Stimulated activated CD8-positive, alpha-beta memory T cell treated with anti-CD3 and anti-CD28 coated beads, Interleukin-15, amount 100 ng/mL, for 1 hour (primary cell): ENCODE measurements around the gene KIRREL2.
"Not testable (repeated sequence)": the region's sequence is repeated elsewhere in the genome, so short reads cannot be mapped to it uniquely, and the experiment has no call there.

Experiments
- DNase-seq: peaks from one replicate; pipeline ENCODE4 v3.0.0-alpha.2; 2020; ENCODE audit warnings: low read depth

Gene KIRREL2

DNA sequence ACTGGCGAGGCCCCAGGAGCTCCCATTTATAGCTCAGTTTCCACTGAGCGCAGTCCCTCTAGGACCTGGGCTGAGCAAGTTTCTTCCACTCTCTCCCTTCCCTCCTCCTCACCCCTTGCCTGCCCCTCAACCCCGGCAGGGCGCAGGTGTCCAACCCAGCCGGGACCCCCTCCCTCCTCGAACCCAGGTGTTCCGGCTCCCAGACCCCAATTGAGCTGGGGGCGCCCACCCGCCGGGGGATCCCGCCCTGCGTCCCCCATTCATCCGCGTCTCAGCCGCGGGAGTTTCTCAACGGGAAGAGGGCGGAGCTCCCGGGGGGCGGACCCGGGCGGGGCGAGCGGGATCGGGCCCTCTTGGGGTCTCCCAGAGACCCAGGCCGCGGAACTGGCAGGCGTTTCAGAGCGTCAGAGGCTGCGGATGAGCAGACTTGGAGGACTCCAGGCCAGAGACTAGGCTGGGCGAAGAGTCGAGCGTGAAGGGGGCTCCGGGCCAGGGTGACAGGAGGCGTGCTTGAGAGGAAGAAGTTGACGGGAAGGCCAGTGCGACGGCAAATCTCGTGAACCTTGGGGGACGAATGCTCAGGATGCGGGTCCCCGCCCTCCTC is at the start of gene KIRREL2:
Gene KIRREL2 (plus strand): TSS at position 366 of the 604 bp plus-strand sequence. CDS start 209 bp downstream, at position 575.
- DNase-seq = no peak

DNA sequence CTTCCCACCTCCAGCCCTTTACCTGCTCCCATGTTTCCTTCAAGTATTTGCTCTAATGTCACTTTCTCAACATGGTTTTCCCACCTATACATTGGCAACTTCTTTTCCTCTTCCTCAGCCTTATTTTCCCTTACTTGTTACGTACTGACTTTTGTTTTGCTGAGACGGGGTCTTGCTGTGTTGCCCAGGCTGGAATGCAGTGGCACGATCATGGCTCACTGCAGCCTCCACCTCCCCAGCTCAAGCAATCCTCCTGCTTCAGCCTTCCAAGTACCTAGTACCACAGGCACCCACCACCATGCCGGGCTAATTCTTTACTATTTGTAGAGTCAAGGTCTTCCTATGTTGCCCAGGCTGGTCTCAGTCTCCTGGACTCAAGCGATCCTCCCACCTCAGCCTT is 49.1 kb upstream of the KIRREL2 start:
- no peak for DNase-seq

DNA sequence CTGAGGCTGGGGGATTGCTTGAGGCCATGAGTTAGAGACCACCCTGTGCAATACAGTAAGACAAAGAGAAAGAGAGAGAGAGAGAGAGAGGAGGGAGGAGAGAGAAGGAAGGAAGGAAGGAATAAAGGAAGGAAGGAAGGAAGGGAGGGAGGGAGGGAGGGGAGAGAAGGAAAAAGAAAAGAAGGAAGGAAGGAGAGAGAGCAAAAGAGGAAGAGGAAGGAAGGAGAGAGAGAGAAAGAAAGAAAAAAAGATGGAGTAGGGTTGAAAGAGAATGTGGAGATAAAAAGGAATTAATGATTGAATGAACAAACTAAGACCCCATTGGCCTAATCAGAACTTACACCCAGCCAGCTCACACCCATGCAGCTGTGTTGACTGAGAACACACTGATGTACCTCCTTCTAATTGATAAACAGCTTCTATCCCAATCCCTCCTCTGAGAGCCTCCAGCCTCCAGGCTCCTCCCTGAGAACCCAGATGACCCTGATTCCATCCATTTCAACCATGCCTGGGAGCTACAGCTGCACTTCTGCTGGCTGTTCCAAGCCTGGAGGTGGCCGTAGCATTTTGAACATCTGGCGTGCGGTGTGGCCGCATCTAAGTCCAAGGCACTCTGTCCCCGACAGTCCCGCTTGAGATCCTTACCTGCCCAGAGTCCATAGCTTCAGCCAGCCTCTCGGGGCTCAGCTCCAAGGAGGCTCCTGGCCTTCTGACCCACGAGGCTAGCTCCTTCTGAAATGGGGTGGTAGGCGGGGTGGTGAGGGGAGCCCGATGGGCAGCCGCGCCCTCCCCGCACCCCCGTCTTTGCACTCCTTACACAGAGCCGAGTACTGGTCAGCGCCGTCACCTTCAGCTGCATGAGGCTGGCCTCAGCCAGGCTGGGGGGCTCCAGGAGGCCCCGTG is 45.1 kb upstream of the KIRREL2 start:
- DNase-seq = no peak

DNA sequence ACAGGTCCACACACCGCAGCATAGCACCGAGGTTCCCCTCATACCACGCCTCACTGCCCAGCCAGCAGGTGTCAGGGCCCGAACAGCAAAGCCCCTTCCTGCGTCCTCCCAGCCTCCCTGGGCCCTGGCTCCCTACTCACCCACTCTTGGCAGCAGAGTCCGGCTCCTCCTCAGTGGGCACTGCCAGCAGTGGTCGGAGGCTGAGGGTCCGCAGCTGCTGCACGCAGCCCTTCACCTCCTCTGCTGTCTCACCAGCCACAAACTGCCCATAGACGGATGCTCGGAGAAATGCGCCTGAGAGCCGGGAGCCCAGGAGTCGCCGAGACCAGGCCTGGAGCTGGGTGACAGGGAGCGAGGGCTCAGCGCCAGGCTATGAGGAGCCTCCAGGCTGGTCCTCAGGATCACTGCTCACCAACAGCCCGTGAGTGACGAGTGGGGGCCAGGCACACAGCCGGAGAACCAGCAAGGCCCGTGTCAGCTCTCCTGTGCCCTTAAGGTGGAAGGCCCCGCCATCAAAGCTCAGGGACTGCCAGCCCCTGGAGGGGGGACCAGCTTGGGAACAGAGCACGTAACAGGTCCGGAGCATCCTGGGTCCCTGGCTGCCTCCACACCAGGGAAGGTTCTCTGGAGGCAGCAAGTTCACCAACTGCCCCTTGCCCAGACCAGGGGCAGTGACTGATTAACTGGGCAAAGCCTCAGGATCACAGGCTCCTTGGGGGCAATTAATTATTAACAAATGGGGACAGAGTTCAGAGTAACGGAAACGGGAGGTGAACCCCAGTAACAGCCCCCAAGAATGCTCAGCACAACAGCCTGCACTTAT is 44.3 kb upstream of the KIRREL2 start, which contains the start of gene PRODH2:
Gene PRODH2 (minus strand): TSS at position 626 of the 823 bp plus-strand sequence. CDS start 40 bp downstream, at position 586.
- DNase-seq = no peak

DNA sequence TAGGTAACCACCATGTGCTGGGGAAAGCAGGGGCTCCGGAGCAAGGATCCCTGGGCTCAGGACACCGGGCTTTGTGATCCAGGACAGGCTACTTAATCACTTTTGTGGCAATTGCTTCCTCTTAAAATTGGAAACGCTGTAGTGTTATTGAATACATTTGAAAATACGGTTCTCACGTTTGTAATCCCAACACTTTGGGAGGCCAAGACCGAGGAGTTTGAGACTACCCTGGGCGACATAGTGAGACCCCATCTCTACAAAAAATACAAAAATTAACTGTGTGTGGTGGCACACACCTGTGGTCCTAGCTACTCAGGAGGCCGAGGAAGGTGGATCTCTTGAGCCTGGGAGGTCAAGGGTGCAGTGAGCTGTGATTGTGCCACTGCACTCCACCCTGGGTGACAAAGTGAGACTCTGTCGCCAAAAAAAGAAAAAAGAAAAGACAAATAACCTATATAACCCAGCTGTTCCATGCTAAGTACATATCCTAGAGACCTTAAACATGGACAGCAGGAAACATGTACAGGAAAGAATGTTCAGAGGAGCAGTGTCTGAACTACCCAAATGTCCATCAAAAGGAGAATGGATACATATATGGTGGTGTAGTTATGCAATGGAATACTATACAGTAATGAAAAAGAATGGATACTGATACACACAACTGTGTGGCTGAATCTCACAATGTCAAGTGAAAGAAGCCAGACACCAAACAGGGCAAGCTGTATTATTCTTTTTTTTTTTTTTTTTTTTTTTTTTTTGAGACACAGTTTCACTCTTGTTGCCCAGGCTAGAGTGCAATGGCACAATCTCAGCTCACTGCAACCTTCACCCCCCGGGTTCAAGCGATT is 43.4 kb upstream of the KIRREL2 start:
- DNase-seq = no peak

DNA sequence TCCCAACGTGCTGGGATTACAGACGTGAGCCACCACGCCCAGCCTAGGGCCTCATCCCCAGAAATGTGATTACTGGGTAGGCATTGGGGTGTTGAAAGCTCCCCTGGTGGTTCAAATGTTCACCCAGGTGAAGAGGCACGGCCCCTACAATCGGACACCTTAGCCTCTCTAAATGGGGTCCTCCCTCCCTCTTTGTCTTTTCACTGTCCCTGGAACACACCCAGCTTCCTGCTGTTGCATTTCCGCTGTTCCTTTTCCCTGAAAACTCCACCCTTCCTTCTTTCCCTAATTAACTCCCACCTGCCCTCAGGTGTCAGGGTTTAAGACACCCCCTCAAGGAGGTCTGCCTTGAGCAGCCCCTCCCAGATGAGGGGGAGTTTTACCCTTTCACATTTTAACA is 40.4 kb upstream of the KIRREL2 start:
- DNase-seq = no peak

DNA sequence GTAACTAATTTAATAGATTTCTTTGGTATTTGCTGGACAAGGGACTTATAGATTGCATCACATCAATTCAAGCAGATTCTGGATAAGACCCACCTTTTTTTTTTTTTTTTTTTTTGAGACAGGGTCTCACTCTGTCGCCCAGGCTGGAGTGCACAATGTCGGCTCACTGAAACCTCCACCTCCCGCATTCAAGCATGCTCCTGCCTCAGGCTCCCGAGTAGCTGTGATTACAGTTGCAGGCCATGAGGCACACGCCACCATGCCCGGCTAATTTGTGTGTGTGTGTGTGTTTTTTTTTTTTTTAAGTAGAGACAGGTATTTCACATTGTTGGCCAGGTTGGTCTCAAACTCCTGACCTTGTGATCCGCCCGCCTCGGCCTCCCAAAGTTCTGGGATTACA is 39.9 kb upstream of the KIRREL2 start:
- no peak for DNase-seq

DNA sequence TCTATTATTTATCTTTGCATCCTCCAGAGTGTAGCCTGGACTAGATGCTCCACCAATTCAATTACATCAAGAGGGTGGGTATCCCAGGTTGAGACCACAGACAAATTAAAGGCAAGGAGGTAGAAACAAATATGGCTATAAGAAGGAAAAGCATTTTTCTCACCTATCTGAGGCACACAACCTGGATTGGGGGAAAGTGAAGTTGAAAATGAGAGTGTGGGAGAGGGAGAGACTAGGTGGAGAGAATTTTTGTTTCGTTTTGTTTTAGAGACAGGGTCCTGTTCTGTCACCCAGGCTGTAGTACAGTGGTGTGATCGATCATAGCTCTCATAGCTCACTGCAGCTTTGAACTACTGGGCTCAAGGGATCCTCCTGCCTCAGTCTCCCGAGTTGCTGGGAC is 38.3 kb upstream of the KIRREL2 start:
- no peak for DNase-seq

DNA sequence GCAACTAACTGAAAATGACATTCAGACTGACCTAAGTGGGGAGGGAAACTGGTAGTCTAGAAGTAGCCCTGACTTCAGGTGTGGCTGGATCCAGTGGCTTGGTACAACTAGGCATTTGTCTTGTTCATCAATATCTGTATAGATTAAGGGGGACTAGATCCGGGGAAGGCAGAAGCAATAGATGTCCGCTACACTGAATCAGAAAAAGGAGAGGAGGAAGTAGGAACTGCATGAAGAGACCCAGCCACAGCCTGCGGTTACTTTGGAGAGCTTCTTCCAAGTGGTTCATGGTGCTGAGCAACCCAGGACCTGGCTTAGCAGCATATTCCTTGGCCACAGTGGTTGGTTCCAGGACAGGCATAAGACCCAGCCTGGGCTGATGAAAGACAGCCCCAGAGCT is 34.1 kb upstream of the KIRREL2 start:
- no peak for DNase-seq

DNA sequence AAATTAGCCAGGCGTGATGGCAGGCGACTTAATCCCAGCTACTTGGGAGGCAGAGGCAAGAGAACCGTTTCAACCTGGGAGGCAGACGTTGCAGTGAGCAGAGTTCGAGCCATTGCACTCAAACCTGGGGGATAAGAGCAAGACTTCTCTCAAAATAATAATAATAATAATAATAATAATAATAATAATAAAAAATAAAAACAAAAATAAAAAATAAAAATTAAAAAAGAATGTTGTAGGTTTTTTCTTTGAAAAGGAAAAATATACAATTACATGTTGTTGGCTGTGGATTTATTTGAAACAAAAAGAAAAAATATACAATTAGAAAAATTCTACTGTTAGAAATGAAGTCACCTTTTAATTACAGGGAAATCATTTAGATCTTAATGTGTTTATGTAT is 32.6 kb upstream of the KIRREL2 start:
- DNase-seq = no peak

DNA sequence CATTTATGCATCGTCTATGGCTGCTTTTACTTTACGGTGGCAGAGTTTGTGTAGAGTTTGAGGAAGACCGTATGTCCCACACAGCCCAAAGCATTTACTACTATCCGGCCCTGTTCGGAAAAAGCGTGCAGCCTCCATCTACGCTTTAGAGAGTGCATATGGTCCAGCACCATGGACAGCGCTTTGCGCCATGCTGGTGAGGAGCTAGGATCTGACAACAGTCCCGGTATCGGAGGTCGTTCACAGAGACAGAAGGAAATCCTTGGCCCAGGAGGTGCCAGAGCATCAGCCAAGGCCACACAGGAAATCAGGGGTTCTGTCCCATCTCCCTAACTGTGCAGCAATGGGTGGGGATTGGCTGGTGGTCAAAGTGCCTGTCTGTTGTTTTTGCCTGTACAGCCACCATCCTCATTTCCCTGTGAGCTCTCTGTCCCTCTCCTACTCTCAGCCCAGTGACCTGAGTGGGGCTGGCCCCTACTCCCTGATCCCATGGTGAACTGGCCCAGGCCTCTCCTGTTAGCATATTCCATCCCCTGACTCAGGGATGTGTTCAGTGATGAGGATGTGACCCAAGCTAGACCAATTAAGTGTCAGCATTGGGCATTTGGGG is 27.9 kb upstream of the KIRREL2 start:
- DNase-seq = peak; percentile 14

DNA sequence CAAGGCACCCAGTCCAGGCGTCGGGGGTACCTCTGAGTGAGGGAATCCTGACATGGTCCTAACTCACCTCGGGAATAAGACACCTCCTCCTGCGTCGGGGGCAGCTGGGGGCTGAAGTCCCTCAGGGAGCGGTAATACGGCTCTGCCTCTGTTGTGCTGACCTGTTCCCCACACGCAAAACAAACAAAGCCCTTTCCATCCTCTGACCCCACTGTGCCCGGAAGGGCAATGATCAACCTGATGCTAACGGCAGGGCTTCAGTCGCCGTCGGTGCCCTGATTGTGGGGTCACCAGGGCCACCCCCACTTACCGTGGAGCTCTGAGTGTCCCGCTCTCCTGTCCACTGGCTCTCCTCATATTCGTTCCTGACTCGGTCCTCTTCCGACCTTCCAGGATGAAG is 25.7 kb upstream of the KIRREL2 start:
- no peak for DNase-seq

DNA sequence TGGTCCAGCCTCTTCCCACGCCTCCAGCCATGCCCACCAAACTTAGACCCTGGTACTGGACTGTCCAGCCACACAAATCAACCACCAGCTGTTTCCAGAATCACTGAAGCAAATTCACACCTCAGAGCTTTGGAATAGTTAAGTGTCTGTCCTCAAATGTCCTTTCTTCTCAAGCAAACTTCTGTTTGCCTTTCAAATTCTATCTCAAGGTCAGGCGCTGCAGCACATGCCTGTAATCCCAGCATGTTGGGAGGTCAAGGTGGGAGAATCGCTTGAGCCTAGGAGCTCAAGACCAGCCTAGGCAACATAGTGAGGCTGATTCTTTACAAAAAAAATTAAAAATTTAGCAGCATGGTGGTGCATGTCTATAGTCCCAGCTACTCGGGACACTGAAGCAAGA is 24.7 kb upstream of the KIRREL2 start:
- no peak for DNase-seq

DNA sequence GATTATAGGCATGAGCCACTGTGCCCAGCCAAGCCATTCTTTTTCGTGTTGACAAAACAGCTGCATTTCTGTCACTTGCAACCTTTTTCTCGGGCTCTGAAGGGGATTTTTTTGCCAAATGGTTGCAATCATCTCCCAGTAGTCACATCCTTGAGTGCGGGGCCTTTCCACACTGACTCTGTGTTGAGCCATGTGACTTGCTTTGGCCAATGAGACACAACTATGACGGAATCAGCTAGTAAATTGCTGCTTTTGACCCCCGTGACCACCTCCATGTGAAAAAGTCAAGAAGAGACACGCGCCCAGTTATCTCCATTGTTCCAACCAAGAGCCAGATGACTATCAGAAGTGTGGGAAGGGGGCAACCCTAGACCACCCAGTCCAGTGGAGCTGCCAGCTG is 22.7 kb upstream of the KIRREL2 start:
- DNase-seq = no peak

DNA sequence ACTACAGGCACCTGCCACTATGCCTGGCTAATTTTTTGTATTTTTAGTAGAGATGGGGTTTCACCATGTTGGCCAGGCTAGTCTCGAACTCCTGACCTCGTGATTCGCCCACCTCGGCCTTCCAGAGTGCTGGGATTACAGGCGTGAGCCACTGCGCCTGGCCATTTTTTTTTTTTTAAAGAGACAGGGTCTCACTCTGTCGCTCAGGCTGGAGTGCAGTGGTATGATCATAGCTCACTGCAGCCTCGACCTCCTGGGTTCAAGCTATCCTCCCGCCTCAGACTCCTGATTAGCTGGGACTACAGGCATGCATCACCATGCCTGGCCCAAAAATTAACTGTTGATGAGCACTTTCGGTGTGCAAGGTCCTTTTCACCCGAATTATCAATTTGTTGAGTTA is 20.6 kb upstream of the KIRREL2 start:
- DNase-seq = not testable (repeated sequence)

DNA sequence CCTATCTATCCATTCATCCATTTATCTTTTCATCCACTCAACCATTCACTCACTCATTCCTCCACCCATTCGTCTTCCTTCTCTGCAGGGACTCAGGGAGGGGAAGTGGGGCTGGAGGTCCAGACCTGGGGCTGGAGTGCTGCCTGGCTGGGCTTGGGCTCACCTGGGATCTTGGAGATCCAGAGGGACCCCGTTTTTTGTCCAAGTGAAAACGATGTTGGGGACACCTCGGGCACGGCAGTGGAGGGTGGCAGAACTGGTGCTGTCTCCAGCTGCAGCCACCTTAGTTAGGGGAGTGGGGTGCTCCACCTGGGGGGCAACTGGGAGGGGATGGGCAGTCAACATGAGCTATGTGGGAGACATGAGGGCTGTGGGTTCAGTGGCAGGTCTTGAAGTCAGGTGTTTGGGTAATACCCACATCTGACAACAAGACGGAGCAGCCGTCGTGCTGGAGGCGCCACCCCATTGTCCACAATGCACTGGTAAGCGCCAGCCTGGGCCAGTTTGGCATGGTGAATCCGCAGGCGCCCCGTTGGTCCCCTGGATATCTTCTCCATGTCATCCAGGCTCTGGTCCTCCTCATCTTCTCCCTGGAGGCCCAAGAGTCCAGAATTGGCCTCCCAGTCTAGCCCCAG is 14.6 kb upstream of the KIRREL2 start:
- no peak for DNase-seq

DNA sequence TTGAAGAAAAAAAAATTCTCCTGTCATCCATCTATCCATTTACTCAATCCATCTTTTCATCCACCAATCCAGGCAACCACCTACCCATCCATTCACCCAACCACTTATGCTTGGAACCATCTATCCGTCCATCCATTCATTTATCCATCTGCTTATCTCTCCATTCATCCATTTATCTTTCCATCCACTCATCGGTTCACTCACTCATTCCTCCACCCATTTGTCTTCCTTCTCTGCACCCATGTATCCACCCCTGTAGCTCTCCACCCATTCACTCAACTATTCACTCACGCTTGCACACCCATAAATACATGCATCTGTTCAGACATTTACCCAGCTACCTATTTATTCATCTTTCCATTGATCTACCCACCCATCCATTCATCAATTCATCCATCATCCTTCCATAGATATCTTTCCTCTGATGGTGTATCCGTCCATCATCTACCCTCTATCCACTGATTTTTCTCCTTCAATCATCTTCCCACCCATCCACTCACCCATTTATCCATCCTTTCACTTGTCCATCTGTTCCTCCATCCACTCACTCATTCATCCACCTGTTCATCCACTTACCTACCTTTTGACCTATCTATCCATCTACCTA is 13.9 kb upstream of the KIRREL2 start:
- no peak for DNase-seq

DNA sequence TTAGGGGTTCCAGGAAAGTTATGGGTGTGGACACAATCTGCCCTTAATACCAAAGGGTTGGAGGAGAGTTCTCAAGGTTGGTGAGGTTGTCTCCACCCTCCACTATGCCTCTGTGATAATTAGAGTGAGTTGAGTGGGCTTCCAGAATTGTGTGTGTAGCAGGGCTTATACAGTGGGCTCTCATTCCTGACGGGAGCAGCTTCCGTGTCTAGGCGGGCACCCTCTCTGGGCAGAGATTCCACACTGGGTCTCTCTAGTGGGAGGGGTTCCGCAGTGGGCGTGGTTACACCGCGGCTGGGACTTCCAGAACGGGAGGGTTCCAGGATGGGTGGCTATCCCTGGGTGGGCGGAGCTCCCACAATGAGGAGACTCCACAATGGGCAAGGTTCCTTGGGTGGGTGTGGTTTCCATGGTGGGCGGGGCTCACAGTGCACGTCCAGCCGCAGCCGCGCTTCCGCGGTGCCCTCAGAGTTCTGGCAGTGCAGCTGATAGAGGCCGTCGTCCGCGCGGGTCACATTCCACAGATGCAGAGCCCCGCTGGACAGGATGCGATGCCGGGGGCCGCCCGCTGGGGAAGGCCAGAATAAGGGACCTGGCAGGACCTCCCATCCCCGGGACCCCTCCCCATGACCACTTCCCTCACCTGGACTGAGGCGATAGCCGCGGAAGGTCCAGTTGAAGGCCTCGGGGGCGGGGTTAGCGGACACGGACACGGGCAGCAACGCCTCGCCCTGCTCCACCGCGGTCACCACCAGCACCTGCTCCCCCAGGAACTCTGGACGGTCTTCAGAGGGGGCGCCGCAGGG is 12.8 kb upstream of the KIRREL2 start:
- no peak for DNase-seq

DNA sequence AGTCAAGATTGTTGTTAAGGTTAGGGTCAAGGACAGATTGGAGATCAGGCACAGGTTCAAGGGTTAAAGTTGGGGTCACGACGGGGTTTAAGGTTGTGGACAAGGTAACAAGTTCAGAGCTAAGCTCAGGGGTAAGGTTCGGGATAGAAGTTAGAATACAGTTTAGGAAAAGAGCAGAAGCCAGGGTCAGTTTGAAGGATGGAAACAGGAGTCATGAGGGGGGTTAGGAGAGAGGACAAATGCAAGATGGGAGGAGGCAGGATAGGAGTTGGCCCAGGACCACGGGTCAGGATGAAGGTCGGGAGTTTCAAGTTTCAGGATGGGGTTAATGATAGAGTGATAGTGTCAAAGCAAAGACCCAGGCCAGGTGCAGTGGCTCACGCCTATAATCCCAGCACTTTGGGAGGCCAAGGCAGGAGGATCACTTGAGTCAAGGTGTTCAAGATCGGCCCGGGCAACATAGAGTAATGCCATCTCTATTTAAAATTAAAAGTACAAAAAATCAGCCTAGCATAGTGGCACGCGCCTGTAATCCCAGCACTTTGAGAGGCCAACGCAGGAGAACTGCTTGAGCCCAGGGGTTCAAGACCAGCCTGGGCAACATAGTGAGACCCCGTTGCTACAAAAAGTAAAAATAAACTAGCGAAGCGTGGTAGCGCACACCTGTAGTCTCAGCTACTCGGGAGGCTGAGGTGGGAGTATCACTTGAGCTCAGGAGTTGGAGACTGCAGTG is 12.1 kb upstream of the KIRREL2 start:
- DNase-seq = no peak
